NCI-H187 treated with DMSO at 0.1 percent for 48 hours (cell line): Measurements from ENCODE around the gene RPN1.
"Not testable (repeated sequence)": the region's sequence is repeated elsewhere in the genome, so short reads cannot be mapped to it uniquely, and the experiment has no call there.

Experiments
- DNase-seq: peaks from one replicate; lab custom pipeline; 2025; lab: John Stamatoyannopoulos, UW

RPN1 gene

GRCh38 chr3:128609294-128609693 lies 41.3 kb downstream of the RPN1 start:
- DNase-seq, result no peak

DNA sequence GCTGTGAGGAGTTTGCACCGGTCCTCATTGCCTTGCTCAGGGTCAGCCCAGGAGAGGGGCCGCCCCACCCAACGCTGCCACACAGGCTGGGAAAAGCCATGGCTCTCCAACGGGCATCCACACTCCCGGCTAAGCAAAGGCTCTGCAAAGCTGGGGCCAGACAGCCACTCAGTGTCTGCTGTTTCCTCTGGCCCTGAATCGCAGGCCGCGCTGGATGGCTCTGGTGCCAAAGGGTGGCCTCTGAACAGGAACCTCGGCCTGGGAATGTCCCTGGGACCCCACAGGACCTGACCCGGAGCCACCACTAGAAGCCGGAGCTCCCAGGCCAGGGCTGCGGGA lies 42.9 kb downstream of the RPN1 start:
- DNase-seq, result no peak

GRCh38 chr3:128606094-128606493 lies 44.5 kb downstream of the RPN1 start:
- no peak for DNase-seq

DNA sequence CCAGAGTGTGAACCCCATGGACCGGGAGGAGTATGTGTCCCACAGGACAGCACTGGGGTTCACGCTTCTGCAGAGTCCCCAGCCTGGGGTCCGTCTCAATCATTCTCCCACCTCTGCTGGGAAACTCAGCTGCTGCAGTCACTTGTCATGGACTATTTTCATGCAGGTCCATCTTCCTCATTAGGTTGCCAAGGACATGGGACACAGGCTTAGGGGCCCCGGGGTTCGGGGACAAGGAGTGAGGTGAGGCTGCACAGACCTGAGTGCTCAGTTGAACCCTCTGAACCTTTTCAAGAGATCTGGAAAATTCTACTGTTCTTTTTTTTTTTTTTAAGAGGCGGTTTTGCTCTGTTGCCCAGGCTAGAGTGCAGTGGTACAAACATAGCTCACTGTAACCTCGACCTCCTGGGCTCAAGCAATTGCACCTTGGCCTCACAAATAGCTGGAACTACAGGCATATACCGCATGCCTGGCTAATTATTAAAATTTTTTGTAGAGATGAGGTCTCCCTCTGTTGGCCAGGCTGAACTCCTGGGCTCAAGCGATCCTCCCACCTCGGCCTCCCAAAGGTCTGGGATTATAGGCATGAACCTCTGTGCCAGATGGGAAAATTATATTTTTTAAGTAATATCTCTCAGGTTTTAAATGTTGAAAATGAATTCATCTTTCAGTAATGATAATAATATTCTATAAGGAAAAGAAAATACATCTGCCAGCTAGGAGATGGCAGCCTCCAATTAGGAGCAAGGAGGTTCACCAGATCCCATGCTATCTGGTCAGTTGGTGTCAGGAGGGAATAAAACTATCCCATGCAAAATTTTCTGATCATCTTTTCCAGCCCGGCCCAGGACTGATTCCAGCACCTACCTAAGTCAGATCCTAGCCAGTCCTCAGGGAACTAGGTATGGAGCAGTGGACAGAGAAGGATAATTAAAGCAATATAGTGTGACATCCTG lies 45.2 kb downstream of the RPN1 start:
- no peak for DNase-seq

GRCh38 chr3:128603811-128604775 lies 46.5 kb downstream of the RPN1 start:
- no peak for DNase-seq

DNA sequence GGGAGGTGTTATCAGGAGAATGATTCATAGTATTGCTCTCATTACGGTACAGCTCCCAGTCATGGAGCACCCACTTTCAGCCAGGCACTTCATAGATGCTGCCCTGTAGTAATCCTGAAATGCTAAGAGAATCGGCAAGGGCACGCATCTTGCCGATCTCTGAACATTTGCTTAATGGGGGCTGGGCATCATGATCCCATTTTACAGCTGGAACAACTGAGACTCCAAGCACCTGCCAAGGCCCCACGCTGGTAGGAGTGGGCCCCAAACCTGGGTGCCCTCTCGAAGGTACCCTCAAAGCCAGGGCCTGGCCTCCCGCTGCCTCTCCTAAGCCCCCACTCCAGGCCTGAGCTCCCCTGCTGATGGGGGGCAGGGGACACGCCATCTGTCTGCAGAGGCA lies 47.3 kb downstream of the RPN1 start:
- DNase-seq, result no peak

DNA sequence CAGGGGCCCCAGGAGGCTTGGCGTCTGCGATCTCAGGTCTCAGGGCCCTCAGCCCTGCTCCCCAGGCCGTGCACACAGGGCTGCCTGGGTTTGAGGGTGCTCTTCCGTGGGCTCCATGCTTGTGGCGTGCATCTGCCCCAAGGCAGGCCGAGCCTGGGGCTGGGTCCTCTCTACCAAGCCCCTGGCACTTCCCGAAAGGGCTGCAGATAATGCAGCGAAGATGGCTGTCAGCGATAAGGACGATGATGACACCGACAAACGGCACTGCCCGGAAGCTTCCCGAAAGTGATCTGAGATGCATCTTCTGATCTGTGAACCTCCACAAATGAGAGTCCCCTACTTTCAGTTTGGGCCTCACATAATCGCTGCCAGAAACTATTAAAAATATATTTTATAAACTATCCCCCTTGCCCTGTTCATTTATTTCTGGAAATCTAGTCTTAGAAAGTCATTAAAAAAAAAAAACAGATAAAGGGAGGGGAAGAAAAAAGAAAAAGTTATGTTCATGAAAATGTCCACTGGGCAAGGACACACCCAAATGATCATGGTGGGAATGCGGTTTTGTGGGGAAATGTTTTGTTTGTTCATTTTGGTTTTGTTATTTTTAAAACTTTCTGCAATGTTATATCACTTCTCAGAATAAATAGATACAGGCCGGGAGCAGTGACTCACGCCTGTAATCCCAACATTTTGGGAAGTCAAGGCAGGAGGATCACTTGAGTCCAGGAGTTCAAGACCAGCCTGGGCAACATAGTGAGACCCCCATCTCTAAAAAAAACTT lies 51.5 kb downstream of the RPN1 start:
- DNase-seq, result no peak

GRCh38 chr3:128597900-128598299 lies 52.7 kb downstream of the RPN1 start:
- DNase-seq, result no peak

GRCh38 chr3:128592864-128593263 lies 57.8 kb downstream of the RPN1 start:
- DNase-seq, result no peak

DNA sequence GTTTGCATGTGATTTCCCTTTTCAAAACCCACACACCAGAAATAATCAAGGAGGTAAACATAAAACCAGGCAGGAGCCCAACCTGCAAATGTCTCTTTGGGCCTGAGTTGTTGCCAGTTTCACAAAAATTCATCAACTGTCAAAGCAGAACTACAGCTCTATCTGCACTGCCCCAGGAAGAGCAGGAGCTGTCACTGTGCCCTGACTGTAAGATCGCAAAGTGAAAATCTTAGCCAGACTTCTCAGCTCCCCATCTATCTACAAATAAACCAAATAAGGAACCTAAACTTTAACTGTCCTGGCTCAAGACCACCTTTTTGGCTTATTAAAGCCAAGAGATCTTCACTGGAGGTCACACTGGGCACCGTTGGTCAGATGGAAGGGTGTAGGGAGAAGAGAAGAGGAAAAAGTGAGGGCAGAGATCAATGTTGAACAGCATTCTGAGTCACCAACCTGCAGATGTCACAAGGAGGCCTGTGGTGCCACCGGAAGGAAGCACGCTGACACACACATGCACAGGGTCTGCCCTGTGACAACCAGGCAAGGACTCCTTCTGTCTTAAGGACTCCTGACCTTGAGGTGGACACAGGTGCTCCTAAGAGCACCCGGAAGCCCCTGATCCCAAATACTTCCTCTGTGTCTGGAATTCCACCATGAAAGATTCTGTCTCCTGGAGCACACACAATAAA lies 58.7 kb downstream of the RPN1 start:
- no peak for DNase-seq

- DNase-seq, result no peak
Measured at GRCh38 chr3:128590948-128591347, 59.7 kb downstream of the RPN1 start.

GRCh38 chr3:128589985-128590384 lies 60.6 kb downstream of the RPN1 start:
- DNase-seq, result not testable (repeated sequence)

DNA sequence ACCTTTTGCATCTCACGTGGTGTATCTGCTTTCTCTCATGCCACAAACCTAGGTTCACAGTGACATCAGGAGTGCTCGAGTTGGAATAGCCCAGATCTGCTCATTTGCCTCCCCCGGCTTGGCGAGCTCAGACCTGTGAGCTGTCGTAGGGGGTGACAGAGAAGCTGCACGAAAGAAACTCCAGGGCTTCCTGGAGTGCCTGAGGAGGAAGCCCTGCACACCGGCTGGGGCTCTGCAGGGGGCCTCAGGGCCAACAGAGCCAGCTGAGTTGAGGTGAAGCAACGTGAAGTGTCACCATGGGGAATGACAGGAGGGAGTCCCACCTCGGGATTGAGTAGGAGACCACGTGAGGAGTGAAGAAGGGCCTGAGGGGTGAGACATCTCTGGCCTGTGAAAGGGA lies 62.5 kb downstream of the RPN1 start:
- DNase-seq, result no peak

GRCh38 chr3:128587391-128587790 lies 63.2 kb downstream of the RPN1 start:
- DNase-seq, result no peak

- not testable (repeated sequence) for DNase-seq
Measured at GRCh38 chr3:128586932-128587331, 63.7 kb downstream of the RPN1 start.

- DNase-seq, result not testable (repeated sequence)
Measured at GRCh38 chr3:128586391-128586790, 64.2 kb downstream of the RPN1 start.

GRCh38 chr3:128585974-128586373 lies 64.6 kb downstream of the RPN1 start:
- DNase-seq, result no peak

DNA sequence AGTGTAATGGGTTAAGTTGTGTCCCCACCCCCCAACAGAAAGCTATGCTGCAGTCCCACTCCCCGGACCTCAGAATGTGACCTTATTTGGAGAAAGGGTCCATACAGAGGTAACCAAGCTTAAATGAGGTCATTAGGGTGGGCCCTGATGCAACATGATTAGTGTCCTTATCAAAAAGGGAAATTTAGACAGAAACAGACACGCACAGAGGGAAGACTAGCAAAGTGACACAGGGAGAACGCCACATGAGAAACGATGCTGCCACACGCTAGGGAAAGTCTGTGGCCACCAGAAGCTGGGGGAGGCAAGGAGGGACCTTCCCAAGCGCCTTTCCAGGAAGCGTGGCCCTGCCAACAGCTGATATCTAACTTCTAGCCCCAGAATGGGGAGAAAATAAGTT lies 65.4 kb downstream of the RPN1 start:
- DNase-seq, result no peak

DNA sequence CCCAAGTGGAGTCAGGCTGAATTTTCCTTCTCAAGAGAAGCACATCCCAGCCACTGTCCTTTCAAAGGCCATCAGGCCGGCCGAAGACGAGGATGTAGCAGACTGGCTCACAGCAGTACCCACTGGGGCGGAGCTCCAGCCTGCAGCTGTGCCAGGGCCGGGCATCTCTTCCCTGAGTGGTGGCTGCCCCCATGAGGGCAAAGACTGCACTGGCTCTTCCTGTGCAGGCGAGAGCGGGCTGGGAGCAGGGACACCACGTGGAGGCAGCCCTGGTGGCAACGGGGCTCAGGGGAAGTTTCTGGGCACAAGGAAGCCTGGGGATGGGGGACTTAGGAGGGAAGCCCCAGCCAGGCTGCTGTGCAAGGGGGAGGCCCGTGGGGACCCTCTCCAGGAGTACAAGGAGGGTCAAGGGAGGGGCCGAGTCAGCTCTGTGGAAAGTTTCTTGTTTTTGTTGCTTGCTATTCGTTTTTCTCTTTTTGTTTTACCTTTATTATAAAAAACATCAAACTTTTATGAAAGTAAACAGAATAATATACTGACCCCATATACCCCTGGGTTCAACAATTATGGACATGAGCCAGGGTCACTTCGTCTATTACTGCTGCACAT lies 66.1 kb downstream of the RPN1 start:
- no peak for DNase-seq

DNA sequence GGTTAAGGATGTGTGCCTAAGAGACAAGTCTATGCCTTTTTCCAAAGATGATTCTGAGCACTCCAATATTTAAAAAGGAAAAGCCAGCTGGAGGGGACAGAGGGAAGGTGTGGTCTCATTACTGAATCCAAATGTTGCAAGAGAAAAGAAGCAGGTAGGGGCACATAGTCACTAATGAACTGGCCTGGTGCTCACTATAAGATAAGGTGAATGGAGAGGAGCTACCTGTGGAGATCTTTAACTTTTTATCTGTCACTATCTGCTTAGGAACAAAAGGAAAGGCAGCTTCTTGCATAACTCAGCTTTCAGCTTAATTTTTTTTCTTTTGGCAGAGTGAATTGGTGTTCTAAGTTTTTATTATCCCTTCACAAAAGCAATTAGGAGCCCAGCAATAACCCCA lies 69.1 kb downstream of the RPN1 start:
- DNase-seq, result no peak

DNA sequence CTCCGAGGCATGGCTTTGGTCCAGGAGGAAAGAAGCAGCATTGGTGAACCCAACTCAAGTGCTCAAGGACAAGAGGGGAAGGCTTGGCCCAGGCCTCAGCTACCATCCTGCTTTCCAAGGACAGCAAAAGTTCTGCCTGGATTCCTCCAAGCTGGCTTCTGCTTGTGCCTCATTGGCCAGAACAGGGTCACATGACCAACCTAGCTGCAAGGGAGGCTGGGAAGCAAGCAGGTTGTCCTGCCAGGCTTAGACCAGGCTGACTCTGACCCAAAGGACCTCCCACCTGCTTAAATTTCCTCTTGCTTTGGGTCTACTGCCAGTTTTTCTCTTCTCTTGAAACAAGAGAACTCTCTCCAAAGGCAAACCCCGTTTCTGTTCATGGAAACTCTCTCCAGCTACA lies 70.7 kb downstream of the RPN1 start:
- no peak for DNase-seq
